ENCODE results near the gene DGKE.

Gene DGKE

DNA sequence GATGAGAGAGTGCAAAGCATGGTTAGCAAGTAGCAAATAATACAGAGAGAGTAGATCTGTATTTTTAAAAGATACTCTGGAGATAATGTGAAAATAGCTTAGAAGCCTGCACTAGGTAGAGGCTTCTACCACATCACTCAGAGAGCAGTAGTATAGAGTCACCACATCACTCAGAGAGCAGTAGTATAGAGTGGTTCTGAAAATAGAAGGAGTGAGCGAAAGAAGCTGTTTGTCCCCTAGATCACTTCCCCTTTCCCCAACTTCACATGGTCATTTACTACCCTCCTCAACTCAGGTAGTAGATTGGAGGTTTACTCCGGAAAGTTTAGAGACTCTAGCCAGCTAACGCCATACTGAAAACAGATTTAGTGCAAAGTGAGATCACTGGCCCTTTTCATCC is 17.1 kb downstream of the DGKE start:
- no peak for DNase-seq

DNA sequence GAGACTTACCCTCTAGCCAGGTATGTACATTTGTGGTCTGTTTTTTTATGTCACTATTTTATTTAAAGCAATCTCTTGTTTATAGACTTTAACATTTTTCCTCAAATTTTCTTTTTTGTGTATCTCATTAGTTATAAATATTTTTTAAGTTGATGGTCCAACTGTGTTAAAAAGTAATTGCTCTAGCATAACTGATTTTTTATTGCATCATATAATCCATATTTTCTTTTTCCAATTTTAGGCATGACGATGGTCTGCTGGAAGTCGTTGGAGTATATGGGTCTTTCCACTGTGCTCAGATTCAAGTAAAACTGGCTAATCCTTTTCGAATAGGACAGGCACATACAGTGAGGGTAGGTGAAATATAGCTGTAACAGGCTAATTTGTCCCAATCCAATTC is 27.9 kb downstream of the DGKE start:
- DNase-seq, result no peak

DNA sequence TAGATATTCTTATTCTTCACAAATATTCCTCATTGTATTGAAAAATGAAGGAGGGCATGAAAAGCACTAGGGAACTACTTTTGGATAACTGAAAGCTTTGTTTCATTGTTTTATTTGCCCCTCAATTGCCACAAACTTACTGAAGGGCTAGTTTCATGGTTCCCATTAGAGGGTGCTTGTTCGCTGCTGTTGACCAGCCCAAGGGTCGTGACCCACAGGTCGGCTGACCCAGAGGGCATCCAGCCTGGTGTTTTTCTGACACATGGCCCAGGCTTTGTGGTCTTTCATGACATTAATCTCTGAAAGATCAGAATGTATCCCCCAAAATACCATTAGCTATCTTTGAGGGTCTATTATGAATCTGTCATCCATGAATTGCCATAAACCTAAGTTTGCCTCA is 30.0 kb downstream of the DGKE start:
- DNase-seq, result no peak

DNA sequence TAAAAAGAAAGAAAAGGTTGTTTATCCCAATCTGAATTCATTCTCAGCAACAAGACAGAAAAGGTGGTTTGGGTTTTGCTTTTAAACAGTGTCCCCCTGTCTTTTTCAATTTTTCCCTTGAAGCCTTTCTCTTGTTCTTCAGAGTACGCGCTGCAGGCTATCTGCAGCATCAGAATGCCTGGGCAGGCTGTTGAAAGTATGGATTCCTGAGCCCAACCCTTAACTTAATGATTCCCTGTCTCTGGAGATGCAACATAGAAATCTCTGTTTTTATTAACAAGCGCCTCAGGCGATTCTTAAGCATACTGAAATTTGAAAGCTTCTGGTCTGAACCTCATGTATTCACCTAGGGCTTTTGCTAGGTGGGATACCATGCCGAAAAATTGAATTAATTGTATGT is 32.1 kb downstream of the DGKE start:
- DNase-seq, result no peak

DNA sequence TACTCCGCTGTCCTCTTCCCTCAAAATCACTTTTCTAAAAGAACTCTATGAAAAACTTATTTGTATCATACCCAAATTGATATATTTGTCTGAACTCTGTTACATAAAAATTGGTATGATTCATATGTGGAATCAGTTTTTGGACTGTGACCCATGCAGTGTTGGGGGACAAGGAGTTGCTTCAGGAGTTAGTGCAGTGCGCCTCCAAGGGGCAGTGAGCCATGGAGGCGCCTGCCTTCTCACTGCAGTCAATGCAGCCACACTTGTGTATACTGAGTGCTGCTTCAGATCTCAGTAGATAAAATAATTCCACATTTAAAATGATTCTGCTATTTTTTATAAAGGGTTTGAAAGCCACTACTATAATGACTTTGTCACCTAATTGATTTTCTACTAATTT is 32.5 kb downstream of the DGKE start:
- DNase-seq, result no peak

DNA sequence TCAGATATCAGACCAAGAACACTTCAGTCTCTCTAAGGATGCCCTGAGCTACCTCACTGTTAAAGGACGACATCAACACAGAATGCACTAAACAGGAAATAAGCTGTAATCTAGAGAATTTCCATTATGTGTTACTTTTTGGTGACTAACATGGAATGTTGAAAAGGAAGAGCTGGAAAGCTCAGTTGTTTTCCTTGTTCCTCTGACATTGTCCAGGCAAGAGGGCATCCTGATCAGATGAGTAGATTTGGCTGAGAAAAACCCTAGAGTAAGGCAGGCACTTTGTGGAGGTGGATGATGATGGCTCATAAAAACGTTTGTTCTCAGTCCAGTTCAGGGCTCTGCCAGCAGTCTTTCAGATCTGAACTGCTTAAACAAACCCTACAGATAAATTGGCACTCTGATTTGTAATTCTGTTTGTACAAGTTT is 34.0 kb downstream of the DGKE start:
- DNase-seq, result no peak

DNA sequence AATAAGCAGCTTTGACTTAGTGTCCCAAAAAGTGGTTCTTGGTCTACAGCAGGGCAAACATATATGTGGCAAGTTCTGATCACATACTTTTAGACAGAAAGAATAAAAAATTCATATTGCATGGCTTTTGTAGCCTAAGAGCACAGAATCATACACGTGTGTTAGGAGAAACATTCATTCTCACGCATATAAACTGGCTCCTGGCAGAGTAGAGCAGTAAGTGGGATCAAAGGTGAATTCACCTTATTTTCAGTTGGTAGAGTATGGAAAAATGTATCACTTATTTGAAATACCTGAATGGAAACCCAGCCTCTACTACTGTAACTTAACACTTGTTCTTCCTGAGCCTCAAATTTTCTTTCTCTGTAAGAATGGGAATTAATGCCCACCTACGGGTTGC is 34.8 kb downstream of the DGKE start:
- no peak for DNase-seq

DNA sequence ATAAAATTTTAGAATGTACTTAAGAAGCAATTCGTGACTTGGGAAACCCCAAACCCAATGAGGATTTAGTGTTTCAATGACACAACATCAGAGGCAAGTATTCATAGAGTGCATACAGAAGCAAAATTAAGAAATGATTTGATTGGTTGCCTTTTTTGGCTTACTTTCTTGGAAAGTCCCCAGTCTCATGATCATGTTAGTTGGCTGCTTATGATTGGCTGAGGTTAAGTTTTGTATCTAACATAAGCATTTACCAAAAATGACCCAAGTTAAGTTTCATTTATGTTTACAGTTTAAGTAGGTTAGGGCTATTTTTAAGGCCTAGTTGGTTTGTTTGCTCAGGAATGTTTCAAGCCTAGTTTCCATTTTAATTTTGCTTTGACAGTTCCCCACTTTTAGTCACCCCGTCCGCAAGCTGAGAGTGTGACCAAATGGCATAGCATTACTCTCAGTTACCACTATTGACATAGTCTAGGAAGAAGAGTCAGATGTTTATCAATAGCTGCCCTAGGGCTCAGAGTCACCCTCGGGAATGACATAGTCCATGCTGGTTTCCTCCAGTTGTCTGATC is 36.2 kb downstream of the DGKE start:
- no peak for DNase-seq

DNA sequence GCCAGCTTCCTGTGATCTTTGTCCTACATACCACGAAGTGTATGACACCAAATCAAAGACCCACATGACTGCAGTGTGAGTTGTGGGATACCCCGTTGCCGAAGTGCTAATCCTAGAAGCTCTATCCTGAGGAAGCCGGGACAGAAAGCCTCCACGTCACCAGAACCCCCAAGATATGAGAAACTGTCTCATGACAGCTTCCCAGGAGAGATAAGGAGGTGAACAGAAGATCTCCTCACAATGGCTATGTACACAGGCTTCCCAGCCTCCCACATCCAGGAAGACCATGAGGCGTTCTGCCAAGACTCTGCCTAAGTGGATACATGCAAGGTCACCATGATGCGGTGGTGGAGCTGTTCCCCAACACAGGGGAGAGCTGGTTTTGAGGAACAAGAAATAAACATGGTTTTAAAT is 42.8 kb downstream of the DGKE start:
- no peak for DNase-seq

DNA sequence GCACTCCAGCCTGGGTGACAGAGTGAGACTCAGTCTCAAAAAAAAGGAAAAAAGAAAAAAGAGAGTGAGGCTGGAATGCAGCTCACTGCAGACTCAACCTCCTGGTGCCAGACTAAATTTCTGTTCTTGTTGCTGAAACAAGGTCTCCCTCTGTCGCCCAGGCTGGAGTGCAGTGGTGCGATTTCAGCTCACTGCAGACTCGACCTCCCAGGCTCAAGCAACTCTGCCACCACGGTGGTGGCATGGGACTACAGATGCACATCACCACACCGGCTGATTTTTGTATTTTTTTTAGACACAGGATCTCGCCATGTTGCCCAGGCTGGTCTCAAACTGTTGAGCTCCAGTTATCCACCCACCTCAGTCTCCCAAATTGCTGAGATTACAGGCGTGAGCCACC is 45.3 kb downstream of the DGKE start:
- DNase-seq, result no peak

DNA sequence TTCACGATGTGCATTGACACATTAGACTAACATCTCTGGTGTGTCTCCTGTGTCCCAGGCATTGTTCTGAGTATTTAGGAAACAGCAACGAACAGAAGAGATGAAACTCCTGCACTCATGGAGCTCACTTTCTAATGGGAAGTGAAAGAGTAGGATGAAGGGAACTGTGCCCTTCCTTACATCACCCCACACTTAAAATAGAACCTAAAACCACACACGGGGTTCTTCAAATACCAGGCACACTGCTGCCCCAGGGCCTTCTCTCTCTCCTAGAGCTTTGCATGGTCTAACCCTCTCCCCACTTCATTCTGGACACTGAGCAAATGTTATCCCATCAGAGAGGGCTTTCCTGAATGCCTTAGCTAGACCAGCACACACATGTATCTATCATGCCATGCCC is 46.2 kb downstream of the DGKE start:
- DNase-seq, result no peak

DNA sequence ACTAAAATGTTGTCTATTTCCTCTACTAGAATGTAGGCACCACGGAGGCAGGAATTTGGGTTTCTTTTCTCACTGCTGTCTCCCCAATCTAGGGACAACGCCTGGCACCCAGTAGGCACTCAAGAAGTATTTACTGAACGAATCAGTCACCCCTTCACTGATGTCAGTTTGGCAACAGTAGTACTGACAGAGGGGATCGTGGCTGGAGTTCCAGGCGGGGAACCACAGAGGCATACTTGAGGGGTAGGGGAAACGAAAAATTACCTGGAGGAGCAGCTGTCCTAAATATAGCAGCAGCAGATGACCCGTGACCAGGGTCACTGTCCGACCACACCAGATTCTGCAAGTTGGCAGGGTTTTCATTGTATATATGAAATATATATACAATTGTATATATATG is 46.6 kb downstream of the DGKE start:
- DNase-seq, result no peak

DNA sequence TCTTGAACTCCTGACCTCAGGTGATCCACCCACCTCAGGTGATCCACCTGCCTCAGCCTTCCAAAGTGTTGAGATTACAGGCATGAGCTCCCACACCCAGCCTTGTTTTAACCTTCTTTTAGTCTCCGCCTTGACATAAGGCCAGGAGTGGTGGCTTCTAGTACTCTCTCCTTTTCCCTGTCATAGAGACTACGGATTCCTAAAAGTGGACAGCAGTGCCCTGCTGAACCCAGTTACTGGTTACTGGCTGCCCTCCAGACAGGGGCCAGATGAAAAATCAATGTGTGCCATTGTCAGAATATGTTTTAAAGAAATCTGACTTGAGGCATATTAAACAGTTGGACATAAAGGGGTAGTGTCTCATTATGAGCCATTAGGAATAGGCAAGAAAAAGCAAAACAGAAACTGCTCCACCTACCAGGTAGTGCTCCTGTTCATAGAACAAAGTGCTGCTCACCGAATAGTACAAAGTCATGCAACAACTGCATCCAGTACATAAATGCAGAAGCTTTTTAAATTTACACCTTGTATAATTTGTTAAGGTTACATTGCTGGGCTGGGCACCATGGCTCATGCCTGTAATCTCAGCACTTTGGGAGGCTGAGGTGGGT is 47.8 kb downstream of the DGKE start:
- no peak for DNase-seq

DNA sequence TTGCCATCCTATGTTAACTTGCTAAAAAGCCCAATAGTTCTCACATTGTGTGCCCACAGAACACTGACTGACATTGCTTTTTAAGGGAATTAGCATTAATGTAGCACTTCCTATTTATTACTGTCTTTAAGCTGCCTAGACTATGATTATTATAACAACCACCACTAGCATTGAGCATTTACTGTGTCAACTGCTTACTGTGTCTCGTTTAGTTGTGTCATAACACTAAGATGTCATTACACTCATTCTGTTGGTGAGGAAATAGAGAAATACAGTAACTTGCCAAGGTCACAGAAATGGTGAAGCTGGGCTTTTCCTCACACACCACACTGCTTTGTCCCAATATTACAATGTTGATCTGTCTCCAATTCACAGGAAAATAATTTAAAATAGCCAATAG is 49.7 kb downstream of the DGKE start:
- DNase-seq, result no peak

DNA sequence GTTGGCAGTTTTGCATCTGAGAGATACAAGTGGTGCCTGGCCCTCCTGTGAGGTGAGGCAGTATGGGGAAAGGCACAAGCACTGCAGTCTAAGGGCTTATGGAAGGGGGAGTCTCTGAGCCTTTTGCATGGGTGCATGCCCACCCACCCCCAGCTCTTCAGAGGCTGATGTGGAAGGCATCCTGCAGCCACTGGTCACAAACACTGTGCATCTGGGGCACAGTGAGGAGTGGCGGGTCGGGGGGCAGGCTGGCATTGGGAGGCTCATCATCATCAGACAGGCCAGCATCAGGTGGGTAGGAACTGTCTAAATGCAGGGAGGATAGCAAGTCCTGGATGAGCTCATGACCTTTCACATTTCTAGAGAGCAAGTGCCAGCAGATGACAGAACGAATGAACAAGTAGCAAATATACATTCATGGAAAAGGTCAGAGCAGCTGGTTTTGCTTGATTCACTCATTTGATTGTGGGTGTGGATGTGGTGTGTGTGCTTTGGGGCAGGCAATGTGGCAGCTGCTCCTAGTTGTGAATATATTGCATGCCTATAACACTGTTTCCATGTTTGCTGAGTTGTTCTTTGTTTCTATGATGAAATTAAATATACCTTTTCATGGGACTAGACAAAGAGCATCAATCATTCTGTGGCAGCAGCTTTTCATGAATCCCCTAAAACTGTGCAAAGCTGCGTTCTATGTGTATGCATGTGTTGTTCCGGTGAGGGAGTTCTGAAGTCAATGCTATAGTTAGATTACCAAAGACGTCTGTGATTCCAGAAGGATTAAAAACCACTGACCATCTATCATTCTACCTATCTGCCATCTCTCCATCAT is 50.7 kb downstream of the DGKE start:
- DNase-seq, result no peak

DNA sequence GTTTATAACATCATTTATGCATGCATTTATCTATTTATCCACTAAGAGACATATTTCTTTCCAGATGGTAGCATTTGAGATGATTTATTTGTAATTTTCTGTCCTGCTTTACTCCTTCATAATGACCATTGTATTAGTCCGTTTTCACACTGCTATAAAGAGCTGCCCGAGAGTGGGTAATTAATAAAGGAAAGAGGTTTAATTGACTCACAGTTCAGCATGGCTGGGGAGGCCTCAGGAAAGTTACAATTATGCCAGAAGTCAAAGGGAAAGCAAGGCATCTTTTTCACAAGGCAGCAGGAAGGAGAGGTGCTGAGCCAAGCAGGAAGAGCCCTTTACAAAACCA is 51.3 kb downstream of the DGKE start:
- no peak for DNase-seq

DNA sequence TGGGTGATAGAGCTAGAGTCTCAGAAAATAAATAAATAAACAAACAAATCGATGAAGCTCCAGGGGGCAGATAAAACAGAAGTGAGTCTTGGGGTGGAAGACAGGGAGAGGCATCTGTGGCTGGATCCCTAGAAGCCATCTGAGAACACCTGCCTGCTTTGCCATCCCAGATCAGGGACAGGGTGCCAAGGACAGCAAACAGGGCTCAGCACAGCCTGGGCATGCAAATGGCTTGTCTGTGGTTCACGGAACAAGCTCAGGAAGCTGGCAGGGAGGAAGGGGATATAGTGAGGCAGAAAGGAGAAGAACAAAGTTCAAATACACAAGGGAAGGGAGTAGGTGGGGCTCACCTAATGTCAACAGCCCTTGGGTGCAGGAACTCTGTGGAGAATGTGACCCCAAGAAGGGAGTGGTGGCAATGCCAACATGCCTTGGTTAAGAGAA is 52.4 kb downstream of the DGKE start:
- DNase-seq, result no peak

DNA sequence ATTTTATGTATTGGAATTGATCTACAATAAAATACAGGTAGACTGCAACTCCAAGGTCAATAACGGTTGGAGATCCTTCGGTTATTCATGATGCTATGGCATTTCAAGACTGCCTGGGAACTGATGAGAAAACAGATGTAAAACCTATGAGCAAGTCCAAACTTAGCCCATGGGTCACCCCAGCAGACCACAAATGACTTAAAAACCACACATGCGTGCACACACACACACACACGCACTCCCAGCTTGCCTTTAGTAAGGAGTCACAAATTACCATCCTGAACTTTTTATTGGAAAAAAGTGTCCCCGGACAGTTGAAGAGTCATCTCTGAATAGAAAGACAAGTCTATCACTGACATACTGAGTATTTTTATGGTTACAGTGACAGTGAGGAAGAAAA is 53.2 kb downstream of the DGKE start:
- DNase-seq, result no peak

DNA sequence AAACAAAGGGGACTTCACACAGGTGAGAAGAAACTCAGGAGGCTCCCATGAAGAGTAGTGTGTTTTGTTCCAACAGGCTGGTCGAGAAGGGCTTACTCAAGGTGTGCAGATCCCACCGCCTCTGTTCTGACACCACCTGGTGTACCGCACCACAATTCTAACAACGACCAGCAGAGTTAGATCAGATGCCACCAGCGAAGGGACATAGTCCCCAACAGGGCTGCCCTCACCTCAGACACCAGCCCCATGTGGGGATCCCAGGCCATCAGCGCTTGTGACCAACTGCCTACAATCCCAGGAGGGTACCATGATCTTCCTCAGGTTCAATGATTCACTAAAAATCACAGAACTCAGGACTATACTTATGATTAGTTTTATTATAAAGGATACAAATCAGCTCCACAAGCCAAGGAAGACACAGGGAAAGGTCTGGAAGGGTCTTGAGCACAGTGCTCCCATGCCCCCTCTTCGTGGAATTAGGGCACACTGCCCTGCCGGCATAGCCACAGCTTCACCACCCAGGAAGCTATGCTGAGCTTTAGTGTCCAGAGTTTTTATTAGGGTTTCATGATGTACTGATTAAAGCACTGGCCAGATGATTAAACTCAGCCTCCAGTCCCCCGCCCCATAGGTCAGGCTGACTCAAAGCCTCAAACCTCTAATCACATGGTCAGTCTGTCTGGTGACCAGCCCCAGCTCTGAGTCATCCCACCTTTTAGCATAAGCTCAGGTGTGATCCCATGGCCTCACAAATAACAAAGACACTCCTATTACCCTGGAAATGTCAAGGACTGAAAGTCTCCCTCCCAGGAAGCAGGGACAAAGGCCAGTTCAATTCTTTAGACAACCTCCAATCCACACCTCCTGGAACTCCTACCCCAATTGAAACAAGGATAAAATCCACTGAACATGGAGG is 53.9 kb downstream of the DGKE start:
- no peak for DNase-seq

DNA sequence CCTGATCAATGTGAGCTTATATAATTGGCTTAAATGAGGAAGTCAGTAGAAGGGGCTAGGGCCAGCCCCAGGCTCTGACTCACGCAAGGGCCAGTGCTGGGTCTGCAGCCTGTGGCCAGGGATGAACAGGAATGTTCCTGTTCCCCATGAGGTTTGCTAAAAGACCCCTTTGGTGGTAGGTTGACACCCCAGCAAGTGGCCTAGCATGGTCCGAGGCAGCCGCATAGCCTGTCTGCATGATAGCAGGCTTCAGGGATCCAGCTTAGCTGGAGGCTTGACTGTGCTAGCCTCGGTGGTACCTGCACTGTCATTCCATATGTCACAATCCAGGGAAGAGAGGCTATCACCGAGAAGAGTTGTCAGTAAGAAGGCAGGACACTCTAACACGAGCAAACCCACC is 56.4 kb downstream of the DGKE start:
- DNase-seq, result no peak

DNA sequence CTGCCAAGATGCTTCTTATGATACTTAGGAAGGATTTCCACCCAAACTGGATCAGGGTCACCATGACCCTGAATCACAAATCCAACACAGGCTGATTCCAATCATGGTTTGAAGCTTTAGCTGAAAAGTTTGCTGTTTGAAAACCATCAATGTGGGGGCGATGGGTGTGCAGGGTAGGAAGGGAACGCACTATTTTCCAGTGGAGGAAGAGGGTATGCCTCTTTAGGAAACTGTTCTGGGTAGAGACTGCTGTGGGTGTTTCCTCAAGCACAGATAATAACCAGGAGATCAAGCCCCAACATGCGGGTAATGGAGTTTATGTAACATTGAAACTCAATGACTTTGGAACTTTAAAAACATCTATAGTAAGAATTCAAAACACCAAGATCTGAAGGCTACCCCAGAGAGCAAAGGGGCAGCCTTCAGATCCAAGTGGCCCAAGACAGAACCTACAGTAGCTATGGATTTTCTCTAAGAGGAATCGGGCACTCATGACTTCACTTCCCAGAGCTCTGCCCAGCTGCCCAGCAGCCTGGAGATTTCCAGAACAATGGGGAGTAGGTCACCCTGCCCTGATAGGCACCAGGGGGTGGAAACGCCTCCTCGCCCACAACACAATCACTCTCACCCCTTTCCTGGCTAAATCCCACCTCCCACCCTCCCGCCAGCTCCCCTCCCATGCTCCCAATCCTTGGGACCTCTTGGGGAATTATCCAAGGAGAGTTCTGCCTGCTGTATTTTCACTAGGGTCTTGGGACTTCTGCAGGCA is 57.1 kb downstream of the DGKE start:
- DNase-seq, result no peak

DNA sequence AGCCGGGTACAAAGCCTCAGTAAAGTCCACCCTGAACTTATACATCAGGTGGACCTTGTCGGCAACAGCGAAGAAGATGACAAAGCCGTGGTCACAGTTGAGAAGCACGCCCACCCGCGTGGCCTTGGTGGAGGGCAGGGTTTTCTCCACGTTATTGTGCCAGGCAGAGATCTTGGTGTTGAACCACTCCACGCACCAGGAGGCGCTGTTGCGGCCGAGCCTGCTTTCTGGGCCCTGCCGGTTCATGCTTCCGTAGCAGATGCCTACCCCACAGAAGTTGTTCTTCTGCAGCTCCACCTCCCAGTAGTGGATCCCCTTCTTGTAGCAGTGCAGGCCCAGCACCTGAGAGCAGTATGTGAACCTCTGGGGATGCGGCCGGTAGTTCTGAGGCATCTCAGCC is 57.8 kb downstream of the DGKE start:
- DNase-seq, result peak; percentile 40 to 53

DNA sequence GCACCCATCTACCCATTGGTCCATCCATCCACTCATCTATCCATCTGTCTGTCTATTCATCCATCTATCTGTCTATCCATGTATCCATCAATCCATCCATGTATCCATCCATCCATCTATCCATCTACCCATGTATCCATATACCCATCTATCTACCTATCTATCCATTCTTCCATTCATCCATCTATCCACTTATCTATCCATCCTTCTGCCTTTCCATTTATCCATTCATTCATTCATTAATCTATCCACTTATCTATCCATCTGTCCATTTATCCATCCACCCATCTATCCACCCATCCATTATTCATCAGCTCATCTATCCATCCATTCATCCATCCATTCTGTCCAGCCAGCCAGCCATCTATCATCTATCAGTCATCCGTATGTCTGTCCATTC is 58.4 kb downstream of the DGKE start:
- no peak for DNase-seq

Data from activated CD4-positive, alpha-beta T cell treated with anti-CD3 and anti-CD28 coated beads for 4 hours (primary cell).